ENCODE measurements around the gene MEF2A.

Gene MEF2A

GRCh38 chr15:99619712-99620111, 53.9 kb downstream of the MEF2A start:
- TF ChIP-seq, protein P1, sequence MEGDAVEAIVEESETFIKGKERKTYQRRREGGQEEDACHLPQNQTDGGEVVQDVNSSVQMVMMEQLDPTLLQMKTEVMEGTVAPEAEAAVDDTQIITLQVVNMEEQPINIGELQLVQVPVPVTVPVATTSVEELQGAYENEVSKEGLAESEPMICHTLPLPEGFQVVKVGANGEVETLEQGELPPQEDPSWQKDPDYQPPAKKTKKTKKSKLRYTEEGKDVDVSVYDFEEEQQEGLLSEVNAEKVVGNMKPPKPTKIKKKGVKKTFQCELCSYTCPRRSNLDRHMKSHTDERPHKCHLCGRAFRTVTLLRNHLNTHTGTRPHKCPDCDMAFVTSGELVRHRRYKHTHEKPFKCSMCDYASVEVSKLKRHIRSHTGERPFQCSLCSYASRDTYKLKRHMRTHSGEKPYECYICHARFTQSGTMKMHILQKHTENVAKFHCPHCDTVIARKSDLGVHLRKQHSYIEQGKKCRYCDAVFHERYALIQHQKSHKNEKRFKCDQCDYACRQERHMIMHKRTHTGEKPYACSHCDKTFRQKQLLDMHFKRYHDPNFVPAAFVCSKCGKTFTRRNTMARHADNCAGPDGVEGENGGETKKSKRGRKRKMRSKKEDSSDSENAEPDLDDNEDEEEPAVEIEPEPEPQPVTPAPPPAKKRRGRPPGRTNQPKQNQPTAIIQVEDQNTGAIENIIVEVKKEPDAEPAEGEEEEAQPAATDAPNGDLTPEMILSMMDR (IDR thresholded peaks at IDR 0.05; ENCODE audit: control insufficient read depth, insufficient read depth, low read depth, low read length, missing control alignments) = no peak
- no peak overlapping the region for H3K4me3 ChIP-seq (ENCODE audit: control insufficient read depth, low read depth, low read length)
- DNase-seq (ENCODE audit: low read depth) = peak; percentile 8

DNA sequence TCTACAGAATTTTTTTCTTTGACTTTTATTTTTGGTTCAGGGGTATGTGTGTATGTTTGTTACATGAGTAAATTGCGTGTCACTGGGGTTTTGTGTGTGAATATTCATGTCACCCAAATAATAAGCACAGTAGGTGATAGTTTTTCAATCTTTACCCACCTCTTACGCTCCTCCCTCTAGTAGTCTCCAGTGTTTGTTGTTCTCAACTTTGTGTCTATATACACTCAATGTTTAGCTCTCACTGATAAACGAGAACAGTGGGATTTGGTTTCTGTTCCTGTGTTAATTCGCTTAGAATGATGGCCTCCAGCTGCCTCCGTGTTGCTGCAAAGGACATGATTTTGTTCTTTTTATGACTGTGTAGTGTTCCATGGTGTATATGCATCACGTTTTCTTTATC, 54.4 kb downstream of the MEF2A start:
- no peak for DNase-seq (ENCODE audit: low read depth)
- TF ChIP-seq, protein P1 (IDR thresholded peaks at IDR 0.05; ENCODE audit: control insufficient read depth, insufficient read depth, low read depth, low read length, missing control alignments) = no peak

DNA sequence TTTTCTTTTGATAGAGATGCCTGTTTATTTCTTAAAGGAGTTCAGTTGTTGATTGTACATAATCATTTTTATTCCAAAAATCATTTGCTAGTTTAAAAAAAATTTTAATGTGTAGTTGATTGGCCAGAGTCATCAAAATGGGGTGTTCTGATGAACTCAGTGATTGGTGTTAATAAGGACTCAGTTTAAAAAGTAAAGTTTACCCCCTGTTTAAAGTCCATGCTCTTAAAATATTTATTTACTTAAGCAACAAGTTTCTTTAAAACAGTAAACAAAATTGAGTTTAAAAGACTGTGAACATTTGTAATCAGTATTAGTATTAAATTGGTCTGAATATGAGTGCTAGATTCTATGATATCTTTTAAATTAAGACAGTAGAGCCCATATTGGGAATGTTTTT, 56.0 kb downstream of the MEF2A start:
- no peak for DNase-seq (ENCODE audit: low read depth)
- TF ChIP-seq, protein P1 (IDR thresholded peaks at IDR 0.05; ENCODE audit: control insufficient read depth, insufficient read depth, low read depth, low read length, missing control alignments) = no peak

More for the DNA sequence above, 54.4 kb downstream of the MEF2A start:
- H3K4me3 ChIP-seq (ENCODE audit: control insufficient read depth, low read depth, low read length) = no peak overlapping the region

DNA sequence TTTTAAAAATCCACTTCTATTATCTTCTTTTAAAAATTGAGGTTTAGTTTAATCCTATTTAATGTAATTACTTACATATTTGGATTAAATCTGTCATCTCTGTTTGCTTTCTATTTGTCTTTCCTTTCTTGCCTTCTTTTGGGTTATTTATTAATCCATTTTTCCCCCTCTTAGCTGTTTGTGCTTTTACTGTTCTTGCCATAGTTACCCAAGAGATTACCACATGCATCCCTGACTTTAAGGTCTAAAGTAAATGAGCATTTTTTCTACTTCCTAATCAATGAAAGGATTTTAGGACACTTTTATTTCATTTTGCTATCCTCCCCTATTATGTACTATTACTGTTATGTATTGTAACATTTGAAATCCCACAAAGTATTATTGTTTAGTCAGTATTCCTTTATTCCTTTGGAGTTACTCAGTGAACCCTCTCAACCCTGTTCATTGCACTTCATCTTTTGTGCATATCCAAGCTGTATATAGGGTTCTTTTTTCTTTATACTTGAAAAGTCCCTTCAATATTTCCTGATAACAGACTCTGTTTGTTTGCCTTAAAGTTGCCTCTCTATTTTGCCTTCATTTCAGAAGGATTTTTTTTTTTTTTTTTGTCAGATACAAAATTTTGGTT, 62.7 kb downstream of the MEF2A start:
- no peak for DNase-seq (ENCODE audit: low read depth)
- TF ChIP-seq, protein P1 (IDR thresholded peaks at IDR 0.05; ENCODE audit: control insufficient read depth, insufficient read depth, low read depth, low read length, missing control alignments) = no peak
- no peak overlapping the region for H3K4me3 ChIP-seq (ENCODE audit: control insufficient read depth, low read depth, low read length)

More for the DNA sequence above, 56.0 kb downstream of the MEF2A start:
- no peak overlapping the region for H3K4me3 ChIP-seq (ENCODE audit: control insufficient read depth, low read depth, low read length)

DNA sequence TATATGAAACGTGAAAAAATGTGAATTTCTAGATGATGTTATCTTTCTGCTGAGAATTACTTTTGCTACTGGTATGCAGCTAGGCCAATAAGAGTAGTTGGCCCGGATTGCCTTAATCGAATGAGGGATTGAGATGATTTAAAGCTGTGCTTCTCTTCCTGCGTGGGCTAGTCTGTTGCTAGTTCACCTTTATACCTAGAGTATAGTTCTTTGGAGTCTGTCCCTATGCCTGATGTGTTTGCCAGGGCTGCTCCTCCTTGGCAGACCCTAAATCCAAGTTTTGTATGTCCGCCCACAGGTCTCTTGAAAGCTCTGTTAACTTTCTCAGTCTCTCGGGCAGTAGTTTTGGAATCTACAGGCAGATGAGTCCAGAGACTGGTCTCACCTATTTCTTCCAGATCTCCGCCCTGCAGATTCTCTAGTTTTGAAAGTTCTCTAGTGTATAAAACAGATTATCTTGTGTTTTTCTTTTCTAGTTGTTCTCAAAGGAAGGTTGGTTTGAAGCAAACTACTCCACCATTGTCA, 64.9 kb downstream of the MEF2A start:
- no peak overlapping the region for H3K4me3 ChIP-seq (ENCODE audit: control insufficient read depth, low read depth, low read length)

DNA sequence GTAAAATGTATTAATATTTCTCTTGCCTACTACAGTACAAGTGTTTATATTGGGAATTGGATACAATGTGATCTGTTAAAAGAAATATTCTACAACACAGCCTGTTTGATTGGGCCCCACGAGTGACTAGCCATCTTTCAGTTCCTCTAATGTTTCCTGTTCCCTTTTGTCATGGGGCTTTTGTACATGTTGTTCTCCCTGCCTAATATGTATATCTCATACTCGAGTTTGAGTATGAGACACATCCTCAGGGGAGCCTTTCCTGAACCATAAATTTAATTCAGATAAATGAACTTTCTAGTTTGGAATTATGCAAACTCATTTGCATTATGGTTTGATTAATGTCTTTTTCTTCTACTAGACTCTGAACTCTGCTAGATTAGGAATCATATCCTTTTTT, 65.5 kb downstream of the MEF2A start:
- TF ChIP-seq, protein P1 (IDR thresholded peaks at IDR 0.05; ENCODE audit: control insufficient read depth, insufficient read depth, low read depth, low read length, missing control alignments) = no peak
- no peak for DNase-seq (ENCODE audit: low read depth)
- H3K4me3 ChIP-seq (ENCODE audit: control insufficient read depth, low read depth, low read length) = no peak overlapping the region

More for the DNA sequence above, 64.9 kb downstream of the MEF2A start:
- DNase-seq (ENCODE audit: low read depth) = no peak
- TF ChIP-seq, protein P1 (IDR thresholded peaks at IDR 0.05; ENCODE audit: control insufficient read depth, insufficient read depth, low read depth, low read length, missing control alignments) = no peak

All from AG09309 (cell line).